Hematopoietic multipotent progenitor cell (in vitro differentiated cells): ENCODE measurements around the gene BOC. TPM values are rescaled to one million over a fixed set of nuclear protein-coding genes. Genes with fewer than 3 reads are reported as not detected.

Experiments used
- DNase-seq, 3 donors: peaks; one replicate each; pipeline ENCODE4 v3.0.0-alpha.2; 2011 to 2015; ENCODE audit warnings: low read depth in 2 of 3, low spot score in 2 of 3
- total RNA-seq: library from RNA; depleted of rRNA; stranded (reverse); fragments of >200 nt; gene quantifications from one replicate; pipeline ENCODE4 v1.2.3, GENCODE V29; 2012

Gene BOC, protein sequence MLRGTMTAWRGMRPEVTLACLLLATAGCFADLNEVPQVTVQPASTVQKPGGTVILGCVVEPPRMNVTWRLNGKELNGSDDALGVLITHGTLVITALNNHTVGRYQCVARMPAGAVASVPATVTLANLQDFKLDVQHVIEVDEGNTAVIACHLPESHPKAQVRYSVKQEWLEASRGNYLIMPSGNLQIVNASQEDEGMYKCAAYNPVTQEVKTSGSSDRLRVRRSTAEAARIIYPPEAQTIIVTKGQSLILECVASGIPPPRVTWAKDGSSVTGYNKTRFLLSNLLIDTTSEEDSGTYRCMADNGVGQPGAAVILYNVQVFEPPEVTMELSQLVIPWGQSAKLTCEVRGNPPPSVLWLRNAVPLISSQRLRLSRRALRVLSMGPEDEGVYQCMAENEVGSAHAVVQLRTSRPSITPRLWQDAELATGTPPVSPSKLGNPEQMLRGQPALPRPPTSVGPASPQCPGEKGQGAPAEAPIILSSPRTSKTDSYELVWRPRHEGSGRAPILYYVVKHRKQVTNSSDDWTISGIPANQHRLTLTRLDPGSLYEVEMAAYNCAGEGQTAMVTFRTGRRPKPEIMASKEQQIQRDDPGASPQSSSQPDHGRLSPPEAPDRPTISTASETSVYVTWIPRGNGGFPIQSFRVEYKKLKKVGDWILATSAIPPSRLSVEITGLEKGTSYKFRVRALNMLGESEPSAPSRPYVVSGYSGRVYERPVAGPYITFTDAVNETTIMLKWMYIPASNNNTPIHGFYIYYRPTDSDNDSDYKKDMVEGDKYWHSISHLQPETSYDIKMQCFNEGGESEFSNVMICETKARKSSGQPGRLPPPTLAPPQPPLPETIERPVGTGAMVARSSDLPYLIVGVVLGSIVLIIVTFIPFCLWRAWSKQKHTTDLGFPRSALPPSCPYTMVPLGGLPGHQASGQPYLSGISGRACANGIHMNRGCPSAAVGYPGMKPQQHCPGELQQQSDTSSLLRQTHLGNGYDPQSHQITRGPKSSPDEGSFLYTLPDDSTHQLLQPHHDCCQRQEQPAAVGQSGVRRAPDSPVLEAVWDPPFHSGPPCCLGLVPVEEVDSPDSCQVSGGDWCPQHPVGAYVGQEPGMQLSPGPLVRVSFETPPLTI
- total RNA-seq, result under 0.01 TPM

DNA sequence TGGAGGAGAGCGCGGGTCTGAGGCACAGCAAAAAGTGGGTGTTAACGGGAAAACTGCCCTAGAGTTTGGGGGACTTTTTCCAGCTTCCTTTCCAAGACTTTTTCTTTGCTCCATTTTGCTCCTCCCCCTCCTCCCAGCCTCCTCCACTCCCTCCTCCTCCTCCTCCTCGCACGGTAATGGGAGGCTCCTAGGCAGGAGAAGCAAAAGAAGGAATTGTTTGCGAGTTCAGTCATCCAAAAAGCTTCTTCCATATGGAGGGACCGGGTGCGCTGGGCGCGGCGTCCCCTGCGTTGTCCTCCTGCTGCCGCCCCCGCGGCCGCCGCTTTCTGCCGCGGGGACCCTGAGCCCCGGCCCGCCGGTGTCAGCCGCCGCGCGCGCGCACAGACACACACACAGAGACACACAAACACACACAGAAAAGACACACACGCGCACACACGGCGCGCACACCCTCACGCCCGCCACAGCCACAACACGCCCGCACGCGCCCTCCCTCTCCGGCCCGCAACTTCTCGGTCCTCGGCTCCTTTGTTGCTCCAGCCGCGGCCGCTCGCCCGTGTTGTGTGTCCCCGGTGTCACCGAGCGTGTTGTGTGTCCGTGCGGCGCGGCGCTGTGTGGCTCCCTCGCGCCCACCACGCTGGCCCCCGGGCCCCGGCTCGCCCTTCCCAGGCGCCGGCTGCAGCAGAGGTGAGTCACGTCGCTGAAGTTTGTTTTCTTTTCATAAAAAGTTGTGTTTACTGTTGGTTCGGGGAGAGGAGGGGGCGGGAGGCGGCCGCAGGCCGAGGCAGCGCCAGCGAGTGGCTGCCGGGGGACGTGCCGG lies at the start of gene BOC:
TSS of gene BOC (plus strand) at position 228 of the 820 bp plus-strand sequence. CDS start 38,246 bp downstream, outside the sequence.
- peak in 2 of 3 donors; percentile 39 to 44 for DNase-seq

DNA sequence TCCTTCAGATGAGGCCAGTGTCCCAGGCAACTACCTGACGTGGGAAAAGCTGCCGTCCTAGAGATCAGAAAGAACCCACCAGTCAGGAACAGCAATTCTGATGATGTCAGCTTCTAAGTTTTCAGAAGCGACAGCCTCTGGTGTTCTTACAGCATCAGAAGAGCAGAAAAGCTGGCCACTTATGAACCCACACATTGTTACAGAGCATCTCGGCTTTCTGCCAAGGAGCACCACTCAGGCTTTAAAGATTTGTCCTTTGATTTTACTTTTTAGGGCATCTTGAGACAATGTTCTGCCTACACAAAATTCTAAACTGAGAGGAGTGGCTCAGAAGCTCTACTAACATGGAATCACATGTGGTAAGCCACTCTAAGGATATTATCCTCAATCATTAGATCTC lies 49.7 kb upstream of the BOC start:
- no peak for DNase-seq

DNA sequence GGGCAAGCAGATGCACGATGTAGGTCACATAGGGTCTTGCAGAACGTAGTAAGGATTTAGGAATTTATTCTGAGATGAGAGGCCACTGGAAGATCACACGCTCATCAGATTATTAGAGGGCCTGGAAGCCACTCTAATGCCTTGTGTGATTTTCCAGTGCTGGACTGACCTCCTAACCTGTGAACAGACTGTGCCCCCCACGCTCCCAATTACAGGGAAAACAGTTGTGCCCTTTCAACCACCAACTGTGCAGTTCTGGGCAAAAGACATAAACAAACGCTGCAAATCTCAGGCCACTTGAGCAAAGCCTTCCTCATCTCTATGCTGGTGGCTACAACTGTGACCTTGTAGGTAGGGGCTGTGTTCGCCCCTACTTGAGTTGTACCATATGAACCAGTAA lies 48.2 kb upstream of the BOC start:
- no peak for DNase-seq

DNA sequence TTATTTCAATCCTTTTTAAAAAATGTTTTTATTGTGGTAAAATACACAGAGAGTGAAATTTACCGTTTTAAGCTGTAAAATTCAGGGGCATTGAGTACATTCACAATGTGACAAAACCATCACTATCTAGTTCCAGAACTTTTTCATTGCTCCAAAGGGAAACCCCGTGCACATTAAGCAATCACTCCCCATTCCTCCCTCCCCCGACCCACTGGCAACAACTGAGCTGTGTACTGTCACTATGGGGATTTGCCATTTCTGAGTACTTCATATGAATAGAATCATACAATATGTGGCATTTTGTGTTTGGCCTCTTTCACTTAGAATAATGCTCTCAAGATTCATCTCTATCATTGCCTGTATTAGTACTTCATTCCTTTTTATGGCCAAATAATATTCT lies 45.5 kb upstream of the BOC start:
- no peak for DNase-seq

DNA sequence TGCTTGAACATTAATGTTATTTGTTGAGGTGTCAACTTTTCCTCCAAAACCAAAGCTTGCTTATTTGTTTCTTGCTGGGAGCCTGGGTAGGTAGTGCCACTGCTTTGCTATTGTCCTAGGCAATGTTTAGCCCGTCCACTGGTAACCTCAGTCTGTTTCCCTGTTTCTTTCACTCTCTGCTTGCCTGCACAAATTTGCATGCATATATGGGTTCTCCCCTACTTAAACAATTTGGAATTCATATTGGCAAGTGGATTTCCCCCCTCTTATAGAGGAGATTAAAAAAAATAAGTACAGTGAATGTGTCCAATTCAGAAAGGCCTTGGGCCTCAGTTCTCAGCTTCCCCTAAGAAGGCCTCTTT lies 45.0 kb upstream of the BOC start:
- DNase-seq, result no peak

DNA sequence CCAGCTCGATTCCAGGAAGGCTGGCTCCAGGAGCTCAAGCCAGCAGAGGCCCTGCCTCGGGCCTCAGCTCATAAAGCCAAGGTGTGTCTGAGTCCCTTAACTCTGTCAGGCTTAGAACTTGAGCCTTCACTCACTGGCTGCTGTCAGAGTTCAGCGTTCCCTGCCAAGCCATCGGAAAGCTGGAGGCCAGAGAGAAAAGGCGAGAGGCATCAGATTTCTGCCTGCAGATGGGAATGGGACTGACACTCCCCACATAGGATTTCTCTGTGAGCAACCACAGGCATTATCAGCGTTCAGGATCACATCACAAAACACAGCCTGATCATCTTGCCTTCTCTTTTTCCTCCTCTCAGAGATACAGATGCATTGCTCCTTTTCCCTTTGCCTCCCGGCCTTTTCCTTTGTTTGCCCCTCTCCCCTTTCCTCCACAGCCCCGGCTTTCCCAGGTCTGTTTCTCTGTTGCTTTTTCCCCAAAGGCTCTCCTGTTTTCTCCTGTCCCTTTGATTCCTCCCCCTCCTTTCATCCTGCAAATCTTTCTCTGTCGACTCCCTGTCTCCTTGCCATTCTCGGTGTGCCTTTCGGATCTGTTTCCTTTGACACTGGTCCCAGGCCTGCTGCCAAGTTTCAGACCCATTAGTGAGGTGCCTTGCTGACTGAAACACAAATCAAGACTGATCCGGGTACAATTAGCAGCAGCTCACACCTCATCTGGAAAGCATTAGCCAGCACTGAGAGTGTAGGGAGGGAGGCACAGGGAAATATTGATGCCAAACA lies 44.5 kb upstream of the BOC start:
- DNase-seq, result no peak

DNA sequence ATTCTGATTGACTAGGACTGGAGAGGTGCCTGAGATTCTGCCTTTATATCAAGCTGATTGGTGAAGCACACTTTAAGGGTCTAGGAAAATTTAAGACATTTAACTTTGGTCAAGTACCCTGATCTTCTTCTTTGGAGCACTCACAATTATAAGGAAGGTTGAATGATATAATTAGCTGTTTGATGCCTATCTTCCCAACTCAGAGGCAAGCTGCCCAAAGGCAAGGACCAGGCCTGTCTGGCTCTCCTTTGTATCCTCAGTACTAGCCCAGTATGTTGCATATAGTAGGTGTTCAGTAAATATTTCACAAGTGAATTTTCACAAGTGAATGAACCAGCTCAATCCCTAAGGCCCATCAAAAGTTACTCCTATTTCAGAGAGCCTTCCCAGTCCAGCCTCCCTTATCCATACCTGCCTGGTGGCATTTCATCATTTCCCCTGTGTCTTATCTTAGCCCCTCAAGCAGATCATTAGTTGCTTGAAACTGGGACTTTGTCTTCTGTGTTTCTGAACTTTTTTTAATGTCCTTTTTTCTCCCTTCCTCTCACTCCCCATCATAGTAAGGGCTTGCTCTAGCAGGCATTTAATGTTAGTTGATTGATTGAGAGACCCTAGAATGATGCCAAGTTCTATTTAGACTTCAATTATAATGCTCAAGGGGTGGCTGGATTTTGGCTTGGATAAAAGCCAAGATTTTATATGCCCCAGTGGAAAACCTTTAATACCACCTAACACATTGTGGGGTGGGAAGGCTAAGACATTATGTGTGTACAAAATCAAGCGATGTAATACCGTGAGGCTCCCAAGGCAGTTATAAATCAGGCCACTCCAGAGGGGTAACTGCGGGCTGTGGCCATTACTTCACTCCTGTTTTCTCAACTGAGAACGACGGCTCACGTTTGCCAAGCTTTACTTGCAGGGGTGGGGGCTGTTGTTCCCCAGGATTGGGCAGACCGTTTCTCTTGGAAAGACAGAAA lies 43.2 kb upstream of the BOC start:
- no peak for DNase-seq

DNA sequence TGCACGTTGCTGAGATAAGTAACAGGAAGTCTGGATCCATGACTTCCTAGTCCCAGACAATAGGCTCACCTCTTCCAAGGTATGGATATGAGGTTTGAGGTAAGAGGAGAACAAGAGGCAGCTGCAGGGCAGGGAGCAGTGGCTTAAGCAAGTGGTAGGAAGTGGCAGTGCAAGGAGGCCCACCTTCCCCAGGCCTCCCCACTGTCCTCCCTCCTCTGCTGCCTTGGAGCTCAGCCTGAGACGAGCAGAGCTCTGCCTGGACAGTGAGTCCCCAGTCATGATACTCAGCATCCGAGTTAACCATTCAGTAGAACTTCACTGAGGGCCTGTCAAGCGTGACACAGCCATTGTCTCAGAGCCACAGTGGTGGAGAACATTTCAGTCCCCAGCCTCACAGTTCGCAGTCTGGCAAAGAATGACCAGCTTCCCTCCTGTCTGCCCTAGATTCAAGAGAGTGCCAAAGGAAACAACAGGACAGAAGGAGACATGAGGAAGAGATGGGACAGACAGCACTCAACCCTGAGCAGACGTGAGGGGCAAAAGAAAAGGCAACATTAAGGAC lies 41.4 kb upstream of the BOC start:
- DNase-seq, result no peak

DNA sequence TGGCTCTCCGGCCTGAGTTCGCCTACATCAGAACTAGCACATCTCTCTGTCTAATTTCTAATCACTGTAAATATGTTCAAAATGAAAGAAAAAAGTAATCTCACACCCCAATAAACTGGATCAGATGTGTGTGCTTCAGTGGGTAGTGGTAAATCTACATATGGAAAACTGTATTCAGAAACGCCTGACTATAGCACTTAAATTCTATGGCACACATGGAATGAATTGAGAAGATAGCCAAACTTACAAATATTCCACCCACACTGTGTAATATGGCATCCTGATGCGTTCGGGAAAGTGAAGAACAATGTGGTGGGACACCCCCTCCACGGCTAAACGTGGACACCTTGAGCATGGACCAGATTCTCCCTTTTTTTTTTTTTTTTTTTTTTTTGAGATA lies 40.6 kb upstream of the BOC start:
- no peak for DNase-seq

DNA sequence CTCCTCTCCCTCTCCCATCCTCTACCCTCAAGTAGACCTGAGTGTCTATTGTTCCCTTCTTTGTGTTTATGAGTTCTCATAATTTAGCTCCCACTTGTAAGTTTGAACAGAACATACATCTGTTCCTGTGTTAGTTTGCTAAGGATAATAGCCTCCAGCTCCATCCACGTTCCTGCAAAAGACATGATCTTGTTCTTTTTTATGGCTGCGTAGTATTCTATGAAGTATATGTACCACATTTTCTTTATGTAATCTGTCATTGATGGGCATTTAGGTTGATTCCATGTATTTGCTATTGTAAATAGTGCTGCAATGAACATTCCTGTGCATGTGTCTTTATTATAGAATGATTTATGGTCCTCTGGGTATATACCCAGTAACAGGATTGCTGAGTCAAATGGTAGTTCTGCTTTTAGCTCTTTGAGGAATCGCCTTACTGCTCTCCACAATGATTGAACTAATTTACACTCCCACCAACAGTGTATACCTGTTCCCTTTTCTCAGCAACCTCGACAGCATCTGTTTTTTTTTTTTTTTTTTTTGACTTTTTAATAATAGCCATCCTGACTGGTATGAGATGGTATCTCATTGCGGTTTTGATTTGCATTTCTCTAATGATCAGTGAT lies 39.6 kb upstream of the BOC start:
- DNase-seq, result peak in 2 of 3 donors; percentile 1 to 51

DNA sequence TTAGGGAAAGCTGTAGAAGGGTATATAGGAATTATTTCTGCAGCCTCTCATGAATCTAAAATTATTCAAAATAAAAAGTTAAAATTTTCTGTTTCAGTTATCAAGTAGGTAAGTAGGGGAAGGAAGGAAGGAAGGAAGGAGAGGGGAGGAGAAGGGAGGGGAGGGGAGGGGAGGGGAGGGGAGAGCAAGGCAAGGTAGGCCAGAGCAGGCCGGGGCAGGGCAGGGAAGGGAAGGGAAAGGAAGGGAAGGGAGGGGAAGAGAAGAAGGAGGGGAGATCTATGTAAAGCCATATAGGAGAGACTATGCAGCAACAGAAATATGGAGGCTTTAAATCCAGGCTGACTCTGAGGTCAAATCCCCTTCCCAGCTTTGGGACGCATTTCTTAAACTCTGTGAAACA lies 38.3 kb upstream of the BOC start:
- DNase-seq, result no peak

DNA sequence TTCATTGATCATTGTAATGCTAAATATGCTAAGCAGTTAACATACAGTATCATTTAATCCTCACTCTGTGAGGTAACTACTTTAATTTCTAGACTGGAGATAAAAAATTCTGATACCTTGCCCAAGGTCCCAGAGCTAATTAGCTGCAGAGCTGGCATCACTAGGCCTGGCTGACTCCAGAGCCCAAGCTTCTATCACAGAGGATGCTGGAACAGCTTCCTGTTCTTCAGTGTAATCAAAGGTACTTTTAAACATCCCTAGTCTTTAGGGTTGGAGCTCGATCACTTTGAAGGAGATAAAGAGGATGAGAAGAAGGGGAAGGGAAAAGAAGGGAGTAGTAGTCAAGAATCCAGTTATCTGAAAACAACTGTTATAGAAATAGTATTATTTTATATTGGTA lies 37.1 kb upstream of the BOC start:
- DNase-seq, result no peak

DNA sequence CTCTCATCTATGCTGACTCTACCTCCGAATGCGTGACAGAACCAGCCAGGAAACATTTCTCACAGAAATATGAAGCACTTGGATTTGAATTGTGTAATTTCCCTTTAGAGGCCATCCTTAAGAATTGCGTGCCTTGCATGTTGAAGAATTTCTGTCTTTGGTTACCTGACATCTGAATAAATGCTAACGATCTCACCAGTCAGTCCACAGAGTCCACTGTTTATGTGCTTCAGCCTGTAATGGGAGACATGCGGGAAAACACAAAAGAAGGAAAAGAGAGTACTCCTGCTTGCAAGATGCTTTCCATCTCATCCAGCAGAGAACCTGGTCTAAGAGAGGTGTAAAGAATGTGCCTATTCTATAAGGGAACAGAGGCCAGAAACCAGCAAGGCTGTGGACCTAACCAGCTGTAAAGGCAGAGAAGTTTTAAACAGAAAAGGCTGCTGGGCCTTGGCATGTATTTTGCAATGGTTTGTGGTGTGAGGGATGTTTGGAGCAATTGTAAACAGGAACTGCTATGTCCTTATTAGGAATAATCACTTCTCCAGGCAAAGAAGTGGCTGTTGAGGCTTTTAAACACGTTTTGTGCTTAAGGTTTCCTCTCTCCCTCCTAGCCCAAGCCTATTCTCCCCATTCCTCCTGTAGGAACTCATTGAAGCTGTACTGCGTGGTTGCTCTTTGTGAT lies 36.4 kb upstream of the BOC start:
- DNase-seq, result no peak

DNA sequence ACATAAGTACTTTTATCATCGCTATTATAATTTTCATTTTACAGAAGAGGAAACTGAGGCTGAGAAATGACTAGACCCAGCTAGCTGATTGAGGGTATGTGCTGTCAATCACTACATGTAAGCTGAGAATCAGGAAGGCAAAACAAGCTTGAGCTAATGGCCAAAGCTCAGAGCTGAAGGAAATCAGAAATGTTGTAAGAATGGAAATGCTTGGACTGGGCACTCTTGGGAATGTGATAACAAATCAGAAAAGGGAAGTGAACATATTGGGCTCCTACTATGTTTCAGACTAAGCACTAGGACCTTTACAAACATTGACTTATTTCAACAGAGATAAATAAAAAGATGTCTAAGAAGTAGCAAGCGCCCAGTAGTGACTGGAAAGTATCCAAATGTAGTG lies 33.8 kb upstream of the BOC start:
- DNase-seq, result no peak

DNA sequence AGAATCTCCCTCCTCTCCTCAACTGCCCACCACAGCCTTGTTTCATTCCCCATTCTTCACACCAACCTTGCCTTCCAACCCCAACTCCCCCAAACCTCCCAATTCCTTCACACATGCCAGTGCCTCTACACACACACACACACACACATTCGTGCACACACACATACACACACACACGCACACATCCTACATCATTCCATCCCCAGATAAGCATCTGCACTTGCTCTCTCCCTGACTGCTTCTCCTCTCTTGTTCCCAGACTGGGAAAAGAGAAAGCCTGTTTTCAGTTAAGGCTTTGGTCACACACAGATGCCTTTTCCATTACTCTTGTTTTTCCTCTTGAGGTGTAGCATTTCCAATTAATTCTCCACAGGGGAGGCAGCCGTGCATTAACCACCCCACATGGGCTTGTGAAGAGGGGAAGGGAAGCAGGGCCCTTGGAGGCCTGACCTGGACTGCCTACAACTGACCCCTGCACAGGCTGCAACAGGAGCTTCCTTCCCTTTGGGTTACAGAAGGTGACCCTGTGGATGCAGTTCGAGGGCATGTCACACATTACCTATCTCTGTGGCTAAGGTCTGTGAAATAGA lies 32.0 kb upstream of the BOC start:
- no peak for DNase-seq

DNA sequence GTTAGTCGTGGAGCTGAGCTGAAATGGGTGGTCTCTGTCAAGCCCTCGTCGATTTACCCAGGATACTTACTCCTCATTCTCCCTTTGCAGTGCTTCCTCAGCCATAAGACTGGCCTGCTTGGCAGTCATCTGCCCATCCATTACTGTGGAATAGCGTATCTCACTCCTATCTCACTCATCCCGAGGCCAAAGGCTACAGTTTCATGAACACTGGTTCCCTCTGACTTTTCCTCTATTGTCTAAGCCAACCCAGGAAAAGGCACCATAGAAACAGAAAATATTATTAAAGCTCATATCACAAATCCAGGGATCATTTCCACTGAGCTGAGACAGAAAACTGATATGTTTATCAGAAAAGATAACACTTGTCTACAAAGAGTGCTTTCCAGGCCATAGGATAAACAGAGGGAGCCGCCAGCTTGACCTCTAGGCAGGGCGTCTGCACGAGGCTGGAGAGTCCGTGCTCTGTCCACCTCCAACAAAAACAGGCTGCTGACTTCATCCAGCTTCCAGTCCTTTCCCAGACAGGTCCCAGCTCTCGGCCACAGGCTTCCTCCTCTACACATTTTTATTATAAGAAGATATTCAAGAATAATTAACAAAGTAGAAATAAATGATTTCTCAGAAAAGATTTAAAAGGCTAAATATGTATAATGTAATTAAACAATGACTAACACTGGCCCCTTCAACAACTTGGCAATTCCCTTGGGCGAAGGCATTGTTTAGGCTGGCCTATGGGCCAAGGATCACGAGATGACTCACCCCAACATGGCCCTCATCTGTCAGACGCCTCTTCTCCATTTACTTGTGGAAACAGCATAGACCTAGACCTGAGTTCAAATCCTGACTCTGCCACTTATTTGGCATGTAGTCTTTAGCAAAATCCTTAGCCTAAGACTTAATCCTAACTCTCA lies 27.4 kb upstream of the BOC start:
- DNase-seq, result no peak
